Nephron progenitor cell (in vitro differentiated cells): ENCODE data around the gene MUC13.
"Not testable (repeated sequence)": the region's sequence is repeated elsewhere in the genome, so short reads cannot be mapped to it uniquely, and the experiment has no call there.

ENCODE experiments used
- DNase-seq: peaks from one replicate; pipeline ENCODE4 v3.0.0; 2021
- H3K27ac Mint-ChIP-seq: 2 replicates; pipeline ENCODE4 v1.8.0; 2021; ENCODE audit warnings: mild to moderate bottlenecking, moderate library complexity, mixed read lengths
- H3K27me3 Mint-ChIP-seq: 2 replicates; pipeline ENCODE4 v1.8.0; 2021; ENCODE audit warnings: mild to moderate bottlenecking, low read depth, mixed read lengths; ENCODE audit not compliant: poor library complexity
- H3K36me3 Mint-ChIP-seq: 2 replicates; pipeline ENCODE4 v1.8.0; 2021; ENCODE audit warnings: low read depth, mixed read lengths
- H3K4me1 Mint-ChIP-seq: 2 replicates; pipeline ENCODE4 v1.8.0; 2021; ENCODE audit warnings: mixed read lengths
- H3K4me3 Mint-ChIP-seq: 2 replicates; pipeline ENCODE4 v1.8.0; 2021; ENCODE audit warnings: mild to moderate bottlenecking, moderate library complexity, mixed read lengths
- H3K9me3 Mint-ChIP-seq: 2 replicates; pipeline ENCODE4 v1.8.0; 2021; ENCODE audit warnings: mild to moderate bottlenecking, moderate library complexity, mixed read lengths
- CTCF ChIP-seq: fragments of 200-600 bp; sonication (generic); IDR thresholded peaks from 2 replicates; pipeline ENCODE4 v1.5.0; 2021; ENCODE audit warnings: antibody characterized with exemption

MUC13 gene

DNA sequence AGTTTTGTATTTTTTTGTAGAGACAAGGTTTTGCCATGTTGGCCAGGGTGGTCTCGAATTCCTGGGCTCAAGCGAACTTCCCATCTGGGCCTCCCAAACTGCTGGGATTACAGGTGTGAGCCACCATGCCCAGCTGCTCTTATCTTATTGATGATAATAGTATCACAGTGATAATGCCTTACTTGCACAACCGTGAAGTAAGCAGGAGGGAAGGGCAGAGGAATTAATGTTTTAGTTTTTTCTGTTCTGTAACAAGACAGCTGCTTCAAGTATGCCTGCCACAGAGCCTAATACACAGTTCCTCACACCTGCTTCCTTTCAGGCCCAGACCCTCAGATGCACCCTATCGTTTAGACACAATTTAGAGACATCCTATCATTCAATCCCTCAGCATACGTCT lies 26.1 kb upstream of the MUC13 start:
- peaks cover 13% of the 10 kb centered on the region for H3K9me3 Mint-ChIP-seq
- H3K4me3 Mint-ChIP-seq, result no peak overlapping the region
- H3K27me3 Mint-ChIP-seq, result peaks cover 5% of the 10 kb centered on the region
- H3K4me1 Mint-ChIP-seq, result no peaks in the 10 kb centered on the region
- TF ChIP-seq CTCF, result no peak
- no peak overlapping the region for H3K27ac Mint-ChIP-seq
- no peak for DNase-seq
- H3K36me3 Mint-ChIP-seq, result no peaks in the 10 kb centered on the region

DNA sequence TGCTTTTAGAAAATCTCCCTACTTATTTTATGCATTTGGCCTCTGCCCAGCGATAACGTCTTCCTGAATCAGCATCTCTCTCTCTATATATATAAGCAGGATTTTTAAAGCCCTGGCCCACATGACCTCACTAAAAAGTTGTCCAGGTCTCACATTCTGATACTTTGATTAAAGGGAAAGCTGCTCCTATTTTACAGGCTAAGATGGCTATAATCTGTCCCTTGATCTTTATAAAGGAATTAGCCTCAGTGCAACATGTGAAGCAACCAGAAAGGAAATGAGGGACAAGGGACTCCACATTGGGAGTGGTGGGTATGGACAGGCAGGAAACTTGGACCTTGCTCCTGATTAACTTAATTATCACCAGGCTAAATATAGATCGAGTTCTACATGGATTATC lies 25.6 kb upstream of the MUC13 start:
- DNase-seq, result no peak
- Mint-ChIP-seq H3K4me3 (no peak overlapping the region), H3K9me3 (peaks cover 18% of the 10 kb centered on the region), H3K36me3 (no peaks in the 10 kb centered on the region), H3K27ac (no peak overlapping the region), H3K4me1 (no peaks in the 10 kb centered on the region), H3K27me3 (peaks cover 5% of the 10 kb centered on the region)
- no peak for TF ChIP-seq CTCF

DNA sequence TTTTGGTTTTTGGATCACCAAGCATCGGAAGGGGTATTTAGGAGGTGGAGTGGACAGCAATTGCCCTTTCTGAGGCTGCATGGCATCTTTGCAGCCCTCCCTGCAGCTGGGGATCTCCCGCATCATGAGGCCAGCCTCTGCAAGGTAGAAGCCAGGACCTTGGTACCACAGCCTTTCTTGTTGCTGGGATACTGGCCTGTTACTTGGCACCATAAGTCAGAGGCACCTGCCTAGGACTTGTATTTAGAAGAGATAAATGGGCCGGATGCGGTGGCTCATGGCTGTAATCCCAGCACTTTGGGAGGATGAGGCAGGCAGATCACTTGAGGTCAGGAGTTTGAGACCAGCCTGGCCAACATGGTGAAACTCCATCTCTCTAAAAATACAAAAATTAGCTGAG lies 23.4 kb upstream of the MUC13 start:
- not testable (repeated sequence) for H3K27me3 Mint-ChIP-seq, H3K4me3 Mint-ChIP-seq, H3K36me3 Mint-ChIP-seq, H3K27ac Mint-ChIP-seq, DNase-seq, H3K4me1 Mint-ChIP-seq
- H3K9me3 Mint-ChIP-seq, result peaks cover 21% of the 10 kb centered on the region

DNA sequence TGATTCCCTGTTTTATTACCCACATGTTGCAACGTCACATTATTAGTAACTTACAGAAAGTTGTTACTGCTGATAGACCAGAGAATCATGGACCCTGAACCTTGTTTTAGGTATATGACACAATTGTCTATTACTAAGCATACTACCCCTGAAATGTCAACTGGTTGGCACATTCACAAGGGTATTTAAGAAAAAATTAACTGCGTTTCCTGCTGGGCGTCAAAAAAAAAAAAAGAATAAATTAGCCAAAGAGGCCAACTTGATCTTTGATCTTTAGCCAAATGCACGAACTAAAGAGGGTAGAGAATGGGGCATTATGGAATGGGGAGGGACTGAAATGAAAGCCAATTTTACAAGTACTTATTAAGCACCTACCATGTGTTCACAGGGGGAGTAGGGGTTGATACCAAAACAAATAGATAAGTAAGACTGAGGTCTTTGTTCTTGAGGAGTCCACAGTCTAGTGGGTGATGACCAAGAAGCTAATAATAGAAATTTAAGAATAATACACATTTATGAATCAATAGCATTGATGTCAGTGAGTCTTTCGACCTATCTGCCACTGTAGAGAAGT lies 17.8 kb upstream of the MUC13 start:
- DNase-seq, result no peak
- Mint-ChIP-seq H3K4me3 (no peak overlapping the region), H3K9me3 (peaks cover 11% of the 10 kb centered on the region), H3K27ac (no peak overlapping the region), H3K27me3 (no peaks in the 10 kb centered on the region), H3K36me3 (no peaks in the 10 kb centered on the region), H3K4me1 (no peaks in the 10 kb centered on the region)
- no peak for TF ChIP-seq CTCF

- H3K4me1 Mint-ChIP-seq, result no peaks in the 10 kb centered on the region
- H3K27ac Mint-ChIP-seq, result no peak overlapping the region
- no peak for TF ChIP-seq CTCF
- H3K36me3 Mint-ChIP-seq, result no peaks in the 10 kb centered on the region
- H3K27me3 Mint-ChIP-seq, result no peaks in the 10 kb centered on the region
- H3K4me3 Mint-ChIP-seq, result no peak overlapping the region
- no peak for DNase-seq
- H3K9me3 Mint-ChIP-seq, result peaks cover 8% of the 10 kb centered on the region
Measured at GRCh38 chr3:124951511-124952281, 17.1 kb upstream of the MUC13 start.

GRCh38 chr3:124950026-124950425 lies 15.5 kb upstream of the MUC13 start:
- no peak overlapping the region for H3K4me3 Mint-ChIP-seq

More at GRCh38 chr3:124950026-124950425, 15.5 kb upstream of the MUC13 start:
- Mint-ChIP-seq H3K9me3 (peaks cover 2% of the 10 kb centered on the region), H3K27me3 (no peaks in the 10 kb centered on the region), H3K27ac (no peak overlapping the region), H3K36me3 (no peaks in the 10 kb centered on the region), H3K4me1 (no peaks in the 10 kb centered on the region)
- no peak for TF ChIP-seq CTCF
- DNase-seq, result no peak
